Gastrocnemius medialis (tissue), 4 donors: Measurements from ENCODE around the gene LNX2. TPM values are rescaled to one million over a fixed set of nuclear protein-coding genes. Genes with fewer than 3 reads are reported as not detected.

Source experiments
- ATAC-seq, 2 donors: fragments of 150-250 bp; one replicate each; pipeline ENCODE4 v1.9.1; 2016
- DNase-seq, 2 donors: peaks; one replicate each; pipeline ENCODE4 v3.0.0-alpha.2; 2019
- H3K27ac ChIP-seq, 4 donors: fragments of 200-600 bp; sonication (generic); 1 replicate in 1 of 4; 2 replicates in 3 of 4; pipeline ENCODE4 v1.5.1; 2016 to 2018; ENCODE audit warnings: mild to moderate bottlenecking in 2 of 4, moderate library complexity in 1 of 4
- H3K27me3 ChIP-seq, 3 donors: fragments of 200-600 bp; sonication (generic) in 2 of 3; 1 replicate in 1 of 3; 2 replicates in 2 of 3; pipeline versions ENCODE4 v1.5.1 to v1.6.0; 2016 to 2019; ENCODE audit warnings: mild to moderate bottlenecking in 1 of 3, moderate library complexity in 1 of 3
- H3K36me3 ChIP-seq, 2 donors: fragments of 200-600 bp; sonication (generic) in 1 of 2; one replicate each; pipeline ENCODE4 v1.5.1; 2017 to 2018
- H3K4me1 ChIP-seq, 2 donors: fragments of 200-600 bp; sonication (generic) in 1 of 2; one replicate each; pipeline ENCODE4 v1.5.1; 2016 to 2017; ENCODE audit warnings: mild to moderate bottlenecking in 2 of 2
- H3K4me3 ChIP-seq, 4 donors: fragments of 200-600 bp; sonication (generic) in 3 of 4; 1 replicate in 1 of 4; 2 replicates in 3 of 4; pipeline ENCODE4 v1.5.1; 2016 to 2019; ENCODE audit warnings: mild to moderate bottlenecking in 2 of 4
- H3K9me3 ChIP-seq, 3 donors: fragments of 200-600 bp; sonication (generic) in 2 of 3; 1 replicate in 1 of 3; 2 replicates in 2 of 3; pipeline ENCODE4 v1.5.1; 2016 to 2019
- POLR2A ChIP-seq, 2 donors: fragments of 450-650 bp; IDR thresholded peaks; one replicate each; pipeline ENCODE4 v1.6.1; 2017; ENCODE audit warnings: antibody characterized with exemption in 2 of 2, mild to moderate bottlenecking in 2 of 2, moderate library complexity in 2 of 2
- in situ Hi-C, 4 donors: fragments of 200-750 bp; cut with MboI; loops; one replicate each; pipeline versions ENCODE4 v1.15.0 to v1.8.0; 2017; ENCODE audit warnings: low sequenced_read_pairs in 4 of 4
- intact Hi-C: fragments of 100-400 bp; cut with DNase I; formaldehyde crosslinking; loops from one replicate; pipeline ENCODE4 v1.15.1; 2023; ENCODE audit warnings: low total_unique reads
- total RNA-seq, 4 donors: library from RNA; depleted of rRNA; stranded (reverse); fragments of >200 nt; gene quantifications; one replicate each; pipeline versions ENCODE4 v1.1.0 to v1.2.3, GENCODE V29; 2016
- TF ChIP-seq, protein P1 (sequence below), 5 experiments: fragments of 450-650 bp in 3 of 5; fragments of 200-600 bp in 2 of 5; sonication (generic) in 2 of 5; IDR thresholded peaks in 4 of 5; conservative IDR thresholded peaks in 1 of 5; 1 replicate in 4 of 5; 2 replicates in 1 of 5; pipeline ENCODE4 v1.5.1; 2016 to 2019; ENCODE audit warnings: antibody characterized with exemption in 5 of 5, mild to moderate bottlenecking in 3 of 5, moderate library complexity in 3 of 5

The LNX2 gene
- total RNA-seq, 4 donors from 2014 or later: 5.0 to 7.1 (median 6.2) TPM

DNA sequence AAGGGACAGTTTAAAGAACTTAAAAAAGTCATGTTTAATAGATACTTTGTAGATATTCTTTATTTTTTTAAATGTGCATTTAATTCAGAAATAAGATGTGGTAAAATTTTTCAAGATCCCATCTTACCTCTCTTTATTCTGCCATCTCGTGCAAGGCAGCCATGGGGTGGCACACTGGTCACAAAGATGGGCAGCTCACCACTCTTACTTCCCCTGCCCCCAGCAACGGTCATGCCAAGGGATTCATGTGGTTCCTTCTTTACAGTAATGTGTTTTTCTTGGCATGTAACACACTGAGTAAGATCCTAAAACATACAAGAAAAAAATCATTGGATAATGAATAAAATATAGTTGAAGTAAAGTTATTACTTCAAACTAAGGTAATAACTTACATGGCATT lies 64.2 kb downstream of the LNX2 start:
- Histone ChIP-seq H3K36me3 (peaks cover 0 to 37% of the 10 kb centered on the region in 2 donors), H3K9me3 (no peaks in the 10 kb centered on the region), H3K27ac (no peak overlapping the region), H3K27me3 (no peaks in the 10 kb centered on the region), H3K4me3 (no peak overlapping the region), H3K4me1 (no peaks in the 10 kb centered on the region)
- TF ChIP-seq, protein P1, sequence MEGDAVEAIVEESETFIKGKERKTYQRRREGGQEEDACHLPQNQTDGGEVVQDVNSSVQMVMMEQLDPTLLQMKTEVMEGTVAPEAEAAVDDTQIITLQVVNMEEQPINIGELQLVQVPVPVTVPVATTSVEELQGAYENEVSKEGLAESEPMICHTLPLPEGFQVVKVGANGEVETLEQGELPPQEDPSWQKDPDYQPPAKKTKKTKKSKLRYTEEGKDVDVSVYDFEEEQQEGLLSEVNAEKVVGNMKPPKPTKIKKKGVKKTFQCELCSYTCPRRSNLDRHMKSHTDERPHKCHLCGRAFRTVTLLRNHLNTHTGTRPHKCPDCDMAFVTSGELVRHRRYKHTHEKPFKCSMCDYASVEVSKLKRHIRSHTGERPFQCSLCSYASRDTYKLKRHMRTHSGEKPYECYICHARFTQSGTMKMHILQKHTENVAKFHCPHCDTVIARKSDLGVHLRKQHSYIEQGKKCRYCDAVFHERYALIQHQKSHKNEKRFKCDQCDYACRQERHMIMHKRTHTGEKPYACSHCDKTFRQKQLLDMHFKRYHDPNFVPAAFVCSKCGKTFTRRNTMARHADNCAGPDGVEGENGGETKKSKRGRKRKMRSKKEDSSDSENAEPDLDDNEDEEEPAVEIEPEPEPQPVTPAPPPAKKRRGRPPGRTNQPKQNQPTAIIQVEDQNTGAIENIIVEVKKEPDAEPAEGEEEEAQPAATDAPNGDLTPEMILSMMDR (IDR thresholded peaks at IDR 0.05 in 4 of 5, conservative IDR thresholded peaks at IDR 0.05 in 1 of 5): peak in 2 of 5 experiments; percentile 29 to 35
- TF ChIP-seq POLR2A (IDR thresholded peaks at IDR 0.05): no peak
- in situ Hi-C loops: loop anchor here in 1 of 4 donors (25.0 kb wide), 1 partner anchor 256 kb away; no protein-coding TSS in a partner anchor
- intact Hi-C loops: no loop called here
- ATAC-seq: peak in 1 of 2 donors; percentile 46
- peak in 1 of 2 donors; percentile 17 for DNase-seq

DNA sequence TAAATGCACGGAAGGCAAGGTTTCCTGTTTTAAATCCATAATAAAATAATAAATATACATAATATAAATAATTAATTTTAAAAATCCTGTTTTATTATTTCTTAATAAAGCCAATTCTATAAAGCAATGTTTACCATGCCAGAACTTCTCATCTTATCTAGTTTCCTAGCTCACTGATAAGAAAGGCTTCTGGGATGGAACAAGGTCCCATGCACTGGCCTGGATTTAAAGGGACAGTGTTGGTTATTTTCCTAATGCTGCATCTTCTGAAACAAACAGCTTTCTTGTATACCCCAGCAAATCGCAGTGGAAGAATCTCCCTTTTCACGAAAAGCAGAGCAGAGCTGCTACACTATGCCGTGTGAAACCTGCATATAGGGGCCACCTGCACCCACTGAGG lies 68.8 kb downstream of the LNX2 start:
- Histone ChIP-seq H3K27ac (no peak overlapping the region), H3K36me3 (peaks cover 0 to 63% of the 10 kb centered on the region in 2 donors), H3K4me3 (no peak overlapping the region), H3K27me3 (no peaks in the 10 kb centered on the region), H3K9me3 (no peaks in the 10 kb centered on the region), H3K4me1 (no peaks in the 10 kb centered on the region)
- ATAC-seq (no peak), DNase-seq (no peak)
- intact Hi-C loops: no loop called here
- in situ Hi-C loops: loop anchor here in 1 of 4 donors (25.0 kb wide), 1 partner anchor 261 kb away; no protein-coding TSS in a partner anchor
- TF ChIP-seq POLR2A (IDR thresholded peaks at IDR 0.05): no peak
- TF ChIP-seq, protein P1 (IDR thresholded peaks at IDR 0.05 in 4 of 5, conservative IDR thresholded peaks at IDR 0.05 in 1 of 5): no peak

DNA sequence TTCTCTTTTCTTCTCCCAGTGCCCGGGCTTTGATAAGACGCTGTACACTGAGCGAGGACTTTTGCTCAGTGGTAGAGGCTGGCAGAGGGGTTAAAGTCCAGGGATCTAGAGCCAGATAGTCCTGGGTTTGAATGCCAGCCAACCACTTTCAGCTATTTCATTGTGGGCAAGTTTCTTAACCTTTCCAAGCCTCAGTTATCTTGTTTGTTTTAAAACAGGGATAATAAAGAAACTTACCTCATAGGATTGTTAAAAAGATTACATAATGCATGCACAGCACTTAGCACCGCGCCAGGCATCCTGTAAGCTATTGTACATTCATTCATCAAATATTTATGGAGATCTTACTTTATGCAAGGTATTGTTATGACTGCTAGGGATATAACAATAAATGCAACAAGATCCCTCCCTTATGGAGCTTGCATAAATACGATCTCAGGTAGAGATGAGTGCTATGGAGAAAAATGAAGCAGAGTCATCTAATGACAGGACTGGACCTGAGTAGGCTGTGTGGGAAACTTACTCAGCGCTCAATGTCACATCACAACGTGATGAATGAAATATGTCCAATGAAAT lies 70.8 kb downstream of the LNX2 start:
- intact Hi-C loops: no loop called here
- Histone ChIP-seq H3K9me3 (no peaks in the 10 kb centered on the region), H3K4me1 (no peaks in the 10 kb centered on the region), H3K27me3 (no peaks in the 10 kb centered on the region), H3K36me3 (peaks cover 0 to 46% of the 10 kb centered on the region in 2 donors), H3K27ac (no peak overlapping the region), H3K4me3 (no peak overlapping the region)
- no peak for TF ChIP-seq POLR2A (IDR thresholded peaks at IDR 0.05)
- TF ChIP-seq, protein P1 (IDR thresholded peaks at IDR 0.05 in 4 of 5, conservative IDR thresholded peaks at IDR 0.05 in 1 of 5): no peak
- no peak for ATAC-seq
- DNase-seq: no peak
- in situ Hi-C loops: loop anchor here in 1 of 4 donors (25.0 kb wide), 1 partner anchor 438 kb away; the partner anchor contains the start of gene URAD

DNA sequence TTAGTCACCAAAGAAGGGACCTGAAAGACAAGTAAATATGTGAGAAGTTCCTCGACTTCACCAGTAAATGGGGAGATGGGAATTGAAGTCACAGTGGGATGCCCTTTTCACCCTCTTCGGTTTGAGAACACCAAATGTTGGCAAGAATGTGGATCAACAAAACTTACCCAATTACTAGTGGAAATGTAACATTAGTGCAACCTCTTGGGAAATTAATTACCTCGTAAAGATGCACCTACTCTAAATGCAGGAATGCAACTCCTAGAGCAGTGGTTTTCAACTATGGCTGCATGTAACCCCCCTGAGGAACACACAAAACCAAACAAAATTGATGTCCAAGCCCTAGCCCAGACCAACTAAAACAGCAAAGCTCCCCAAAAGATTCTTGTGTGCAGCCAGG lies 78.1 kb downstream of the LNX2 start:
- DNase-seq (no peak), ATAC-seq (no peak)
- Histone ChIP-seq H3K27me3 (no peaks in the 10 kb centered on the region), H3K4me3 (no peak overlapping the region), H3K9me3 (no peaks in the 10 kb centered on the region), H3K27ac (no peak overlapping the region), H3K36me3 (peaks cover 0 to 4% of the 10 kb centered on the region in 2 donors), H3K4me1 (no peaks in the 10 kb centered on the region)
- in situ Hi-C loops (loop anchor here in 1 of 4 donors (25.0 kb wide), 1 partner anchor 445 kb away; the partner anchor contains the start of gene URAD), intact Hi-C loops (no loop called here)
- no peak for TF ChIP-seq POLR2A (IDR thresholded peaks at IDR 0.05)
- TF ChIP-seq, protein P1 (IDR thresholded peaks at IDR 0.05 in 4 of 5, conservative IDR thresholded peaks at IDR 0.05 in 1 of 5): no peak
